Measurements from ENCODE around the gene LYL1.

DNA sequence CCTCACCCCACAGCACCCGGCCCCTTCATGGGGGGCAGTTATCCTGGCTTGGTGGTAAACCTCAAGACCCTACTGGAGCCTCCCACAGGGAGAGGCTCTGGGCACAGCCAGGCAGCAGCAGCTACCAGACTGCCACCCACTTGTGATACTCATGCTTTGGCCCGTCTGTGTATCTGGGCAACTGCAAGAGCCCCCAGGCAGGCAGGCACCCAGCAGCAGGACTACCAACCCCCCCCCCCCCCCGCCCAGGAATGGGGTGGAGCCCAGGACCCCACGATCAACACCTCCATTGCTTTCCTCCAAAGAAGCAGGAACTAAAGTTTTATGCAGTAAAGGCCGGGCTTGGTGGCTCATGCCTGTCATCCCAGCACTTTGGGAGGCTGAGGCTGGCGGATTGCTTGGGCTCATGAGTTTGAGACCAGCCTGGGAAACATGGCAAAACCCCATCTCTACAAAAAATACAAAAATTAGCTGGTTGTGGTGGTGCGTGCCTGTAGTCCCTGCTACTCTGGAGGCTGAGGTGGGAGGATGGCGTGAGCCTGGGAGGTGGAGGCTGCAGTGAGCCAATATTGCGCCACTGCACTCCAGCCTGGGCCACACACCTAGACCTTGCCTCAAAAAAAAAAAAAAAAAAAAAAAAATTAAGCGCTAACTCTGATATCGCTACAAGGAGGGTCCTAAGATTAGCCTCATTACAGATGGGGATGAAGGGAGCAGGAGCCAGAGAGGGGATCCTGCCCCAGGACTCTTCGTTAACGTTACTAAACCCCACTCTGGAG lies 1.1 kb upstream of the LYL1 start:
- TF ChIP-seq POLR2AphosphoS5 (IDR thresholded peaks at IDR 0.05) (no peak), RAD21 (conservative IDR thresholded peaks at IDR 0.05) (no peak), EP300 (conservative IDR thresholded peaks at IDR 0.05; ENCODE audit: poor library complexity, severe bottlenecking) (no peak), SMC3 (conservative IDR thresholded peaks at IDR 0.05; ENCODE audit: poor library complexity) (no peak), EZH2 (IDR thresholded peaks at IDR 0.05; ENCODE audit: borderline replicate concordance, insufficient read depth, low read length, poor library complexity, severe bottlenecking) (no peak)
- TF ChIP-seq, protein P1, sequence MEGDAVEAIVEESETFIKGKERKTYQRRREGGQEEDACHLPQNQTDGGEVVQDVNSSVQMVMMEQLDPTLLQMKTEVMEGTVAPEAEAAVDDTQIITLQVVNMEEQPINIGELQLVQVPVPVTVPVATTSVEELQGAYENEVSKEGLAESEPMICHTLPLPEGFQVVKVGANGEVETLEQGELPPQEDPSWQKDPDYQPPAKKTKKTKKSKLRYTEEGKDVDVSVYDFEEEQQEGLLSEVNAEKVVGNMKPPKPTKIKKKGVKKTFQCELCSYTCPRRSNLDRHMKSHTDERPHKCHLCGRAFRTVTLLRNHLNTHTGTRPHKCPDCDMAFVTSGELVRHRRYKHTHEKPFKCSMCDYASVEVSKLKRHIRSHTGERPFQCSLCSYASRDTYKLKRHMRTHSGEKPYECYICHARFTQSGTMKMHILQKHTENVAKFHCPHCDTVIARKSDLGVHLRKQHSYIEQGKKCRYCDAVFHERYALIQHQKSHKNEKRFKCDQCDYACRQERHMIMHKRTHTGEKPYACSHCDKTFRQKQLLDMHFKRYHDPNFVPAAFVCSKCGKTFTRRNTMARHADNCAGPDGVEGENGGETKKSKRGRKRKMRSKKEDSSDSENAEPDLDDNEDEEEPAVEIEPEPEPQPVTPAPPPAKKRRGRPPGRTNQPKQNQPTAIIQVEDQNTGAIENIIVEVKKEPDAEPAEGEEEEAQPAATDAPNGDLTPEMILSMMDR (IDR thresholded peaks at IDR 0.05; ENCODE audit: poor library complexity, severe bottlenecking), result no peak
